Fibroblast of lung (primary cell): ENCODE measurements around the gene ATP11A.

Experiments used
- CTCF ChIP-seq, 2 donors: IDR thresholded peaks in 1 of 2; conservative IDR thresholded peaks in 1 of 2; 1 replicate in 1 of 2; 2 replicates in 1 of 2; pipeline ENCODE4 v1.5.1; 2011 to 2012; ENCODE audit warnings: low read length in 2 of 2, control low read depth in 1 of 2, inconsistent platforms in 1 of 2, low read depth in 1 of 2, mild to moderate bottlenecking in 1 of 2
- EZH2 ChIP-seq: IDR thresholded peaks from 2 replicates; pipeline ENCODE4 v1.5.1; 2012; ENCODE audit warnings: low read length, control low read depth, mild to moderate bottlenecking; ENCODE audit errors: missing control alignments

DNA sequence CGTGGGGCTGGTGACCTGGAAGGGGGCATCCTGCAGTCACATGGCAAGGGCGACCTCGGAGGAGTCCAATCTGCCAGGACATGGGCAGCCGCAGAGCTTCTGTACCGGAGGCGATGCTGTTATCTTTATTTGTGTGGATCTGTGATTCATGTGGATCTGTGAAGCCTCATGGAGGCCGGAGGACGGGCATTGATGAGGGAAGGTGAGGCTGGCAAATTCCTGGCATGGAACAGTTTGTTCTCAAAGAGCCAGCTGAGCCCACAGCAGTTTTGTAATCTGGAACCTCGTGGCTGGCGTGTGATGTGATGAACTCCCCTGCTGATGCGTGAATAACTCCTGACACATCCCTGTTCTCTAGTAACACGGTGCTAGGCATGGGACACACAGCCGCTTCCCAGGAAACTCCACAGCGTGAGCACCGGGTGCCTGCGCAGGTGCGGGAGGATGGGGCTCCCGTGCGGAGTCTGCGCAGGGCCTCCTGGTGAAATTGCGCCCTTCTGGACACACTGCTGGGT lies 40.4 kb downstream of the ATP11A start:
- TF ChIP-seq CTCF (conservative IDR thresholded peaks at IDR 0.05 in 1 of 2, IDR thresholded peaks at IDR 0.05 in 1 of 2; ENCODE audit: low read depth in 1 of 2, low read length in 2 of 2) (no peak), EZH2 (no peak)
